Neural progenitor cell (in vitro differentiated cells): ENCODE measurements around the gene SPEN.

ENCODE experiments used
- EZH2 ChIP-seq: fragments of 200-600 bp; sonication (generic); IDR thresholded peaks from 2 replicates; pipeline ENCODE4 v1.6.1; 2017; ENCODE audit warnings: antibody characterized with exemption, mild to moderate bottlenecking, moderate library complexity
- TF ChIP-seq, protein P1 (sequence below): fragments of 200-600 bp; sonication (generic); IDR thresholded peaks from 2 replicates; pipeline ENCODE4 v1.5.1; 2017; ENCODE audit warnings: antibody characterized with exemption, mild to moderate bottlenecking

DNA sequence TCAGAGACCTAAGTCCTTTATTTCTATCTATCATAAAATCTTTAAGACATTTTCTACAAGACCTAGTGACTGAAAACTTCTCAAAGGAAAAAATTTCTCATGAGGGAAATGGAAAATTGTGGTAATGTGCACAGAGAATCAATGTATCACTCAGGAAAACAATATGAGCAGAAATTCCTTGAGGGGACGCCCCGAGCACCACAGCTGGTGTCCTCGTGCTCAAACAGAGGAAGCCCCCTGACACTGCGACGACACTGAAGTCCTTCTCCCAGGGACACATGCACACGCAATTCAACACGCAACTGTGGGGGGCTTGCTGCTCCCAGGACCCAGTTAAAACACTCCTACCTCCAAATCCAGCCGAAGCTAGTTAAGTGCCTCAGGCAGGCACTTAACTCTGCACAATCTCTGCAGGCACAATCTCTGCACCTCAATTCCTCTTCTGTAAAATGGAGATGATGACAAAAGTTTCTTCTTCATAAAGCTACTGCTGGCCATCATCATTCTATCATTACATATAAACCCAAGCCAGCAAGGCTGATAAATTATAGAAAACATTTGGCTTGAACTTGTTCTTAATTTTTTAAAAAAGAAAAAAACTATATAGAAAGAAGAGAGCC is 112.4 kb downstream of the SPEN start:
- no peak for TF ChIP-seq EZH2
- TF ChIP-seq, protein P1, sequence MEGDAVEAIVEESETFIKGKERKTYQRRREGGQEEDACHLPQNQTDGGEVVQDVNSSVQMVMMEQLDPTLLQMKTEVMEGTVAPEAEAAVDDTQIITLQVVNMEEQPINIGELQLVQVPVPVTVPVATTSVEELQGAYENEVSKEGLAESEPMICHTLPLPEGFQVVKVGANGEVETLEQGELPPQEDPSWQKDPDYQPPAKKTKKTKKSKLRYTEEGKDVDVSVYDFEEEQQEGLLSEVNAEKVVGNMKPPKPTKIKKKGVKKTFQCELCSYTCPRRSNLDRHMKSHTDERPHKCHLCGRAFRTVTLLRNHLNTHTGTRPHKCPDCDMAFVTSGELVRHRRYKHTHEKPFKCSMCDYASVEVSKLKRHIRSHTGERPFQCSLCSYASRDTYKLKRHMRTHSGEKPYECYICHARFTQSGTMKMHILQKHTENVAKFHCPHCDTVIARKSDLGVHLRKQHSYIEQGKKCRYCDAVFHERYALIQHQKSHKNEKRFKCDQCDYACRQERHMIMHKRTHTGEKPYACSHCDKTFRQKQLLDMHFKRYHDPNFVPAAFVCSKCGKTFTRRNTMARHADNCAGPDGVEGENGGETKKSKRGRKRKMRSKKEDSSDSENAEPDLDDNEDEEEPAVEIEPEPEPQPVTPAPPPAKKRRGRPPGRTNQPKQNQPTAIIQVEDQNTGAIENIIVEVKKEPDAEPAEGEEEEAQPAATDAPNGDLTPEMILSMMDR = no peak
